Measurements from ENCODE around the gene FARP2.

DNA sequence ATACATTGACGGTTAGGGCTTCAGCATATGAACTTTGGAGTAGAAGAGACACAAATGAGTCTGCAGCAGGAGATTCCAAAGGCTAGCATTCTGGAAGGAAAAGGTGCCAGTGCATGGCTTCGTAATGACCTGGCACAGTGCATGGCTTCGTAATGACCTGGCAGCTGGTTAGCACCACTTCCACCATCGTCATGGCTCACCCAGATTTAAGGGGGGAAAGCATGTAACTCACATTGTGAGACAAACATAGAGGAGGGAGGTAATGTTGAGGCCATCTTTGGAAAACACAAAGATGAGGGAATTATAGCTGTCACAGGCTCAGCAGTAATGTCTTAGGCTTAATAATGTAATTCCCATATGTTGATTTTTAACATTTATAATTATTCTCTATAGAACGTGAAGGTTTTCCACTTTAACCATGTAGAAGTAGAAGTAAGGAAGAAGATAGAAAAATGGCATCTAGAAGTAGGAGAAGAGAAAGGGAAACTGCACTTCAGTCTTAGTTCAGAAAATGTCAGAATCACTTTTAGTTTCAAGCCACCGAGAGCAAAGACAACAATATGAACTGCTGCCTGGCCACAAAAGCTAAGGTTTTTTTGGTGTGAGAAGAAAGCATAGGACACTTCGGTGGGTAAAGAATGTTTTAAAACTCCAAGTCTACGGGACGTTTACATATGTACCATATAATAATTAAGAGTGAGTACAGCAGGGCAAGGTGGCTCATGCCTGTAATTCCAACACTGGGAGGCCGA, 159.1 kb downstream of the FARP2 start:
- TF ChIP-seq, protein P1, sequence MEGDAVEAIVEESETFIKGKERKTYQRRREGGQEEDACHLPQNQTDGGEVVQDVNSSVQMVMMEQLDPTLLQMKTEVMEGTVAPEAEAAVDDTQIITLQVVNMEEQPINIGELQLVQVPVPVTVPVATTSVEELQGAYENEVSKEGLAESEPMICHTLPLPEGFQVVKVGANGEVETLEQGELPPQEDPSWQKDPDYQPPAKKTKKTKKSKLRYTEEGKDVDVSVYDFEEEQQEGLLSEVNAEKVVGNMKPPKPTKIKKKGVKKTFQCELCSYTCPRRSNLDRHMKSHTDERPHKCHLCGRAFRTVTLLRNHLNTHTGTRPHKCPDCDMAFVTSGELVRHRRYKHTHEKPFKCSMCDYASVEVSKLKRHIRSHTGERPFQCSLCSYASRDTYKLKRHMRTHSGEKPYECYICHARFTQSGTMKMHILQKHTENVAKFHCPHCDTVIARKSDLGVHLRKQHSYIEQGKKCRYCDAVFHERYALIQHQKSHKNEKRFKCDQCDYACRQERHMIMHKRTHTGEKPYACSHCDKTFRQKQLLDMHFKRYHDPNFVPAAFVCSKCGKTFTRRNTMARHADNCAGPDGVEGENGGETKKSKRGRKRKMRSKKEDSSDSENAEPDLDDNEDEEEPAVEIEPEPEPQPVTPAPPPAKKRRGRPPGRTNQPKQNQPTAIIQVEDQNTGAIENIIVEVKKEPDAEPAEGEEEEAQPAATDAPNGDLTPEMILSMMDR (conservative IDR thresholded peaks at IDR 0.05; ENCODE audit: low read depth, low read length): no peak
- no peak for TF ChIP-seq EZH2 (IDR thresholded peaks at IDR 0.05; ENCODE audit: low read length, unreplicated experiment)

Data from PC-3 (cell line).